HG03095 (cell line): Measurements from ENCODE around the gene MUC3A.
"Not testable (repeated sequence)": the region's sequence is repeated elsewhere in the genome, so short reads cannot be mapped to it uniquely, and the experiment has no call there.

Experiments used
- ATAC-seq: cut with Tn5 transposase; IDR thresholded peaks from one replicate; pipeline ENCODE4 v1.9.1; 2021; ENCODE audit warnings: moderate library complexity; ENCODE audit not compliant: unreplicated experiment

Gene MUC3A, protein sequence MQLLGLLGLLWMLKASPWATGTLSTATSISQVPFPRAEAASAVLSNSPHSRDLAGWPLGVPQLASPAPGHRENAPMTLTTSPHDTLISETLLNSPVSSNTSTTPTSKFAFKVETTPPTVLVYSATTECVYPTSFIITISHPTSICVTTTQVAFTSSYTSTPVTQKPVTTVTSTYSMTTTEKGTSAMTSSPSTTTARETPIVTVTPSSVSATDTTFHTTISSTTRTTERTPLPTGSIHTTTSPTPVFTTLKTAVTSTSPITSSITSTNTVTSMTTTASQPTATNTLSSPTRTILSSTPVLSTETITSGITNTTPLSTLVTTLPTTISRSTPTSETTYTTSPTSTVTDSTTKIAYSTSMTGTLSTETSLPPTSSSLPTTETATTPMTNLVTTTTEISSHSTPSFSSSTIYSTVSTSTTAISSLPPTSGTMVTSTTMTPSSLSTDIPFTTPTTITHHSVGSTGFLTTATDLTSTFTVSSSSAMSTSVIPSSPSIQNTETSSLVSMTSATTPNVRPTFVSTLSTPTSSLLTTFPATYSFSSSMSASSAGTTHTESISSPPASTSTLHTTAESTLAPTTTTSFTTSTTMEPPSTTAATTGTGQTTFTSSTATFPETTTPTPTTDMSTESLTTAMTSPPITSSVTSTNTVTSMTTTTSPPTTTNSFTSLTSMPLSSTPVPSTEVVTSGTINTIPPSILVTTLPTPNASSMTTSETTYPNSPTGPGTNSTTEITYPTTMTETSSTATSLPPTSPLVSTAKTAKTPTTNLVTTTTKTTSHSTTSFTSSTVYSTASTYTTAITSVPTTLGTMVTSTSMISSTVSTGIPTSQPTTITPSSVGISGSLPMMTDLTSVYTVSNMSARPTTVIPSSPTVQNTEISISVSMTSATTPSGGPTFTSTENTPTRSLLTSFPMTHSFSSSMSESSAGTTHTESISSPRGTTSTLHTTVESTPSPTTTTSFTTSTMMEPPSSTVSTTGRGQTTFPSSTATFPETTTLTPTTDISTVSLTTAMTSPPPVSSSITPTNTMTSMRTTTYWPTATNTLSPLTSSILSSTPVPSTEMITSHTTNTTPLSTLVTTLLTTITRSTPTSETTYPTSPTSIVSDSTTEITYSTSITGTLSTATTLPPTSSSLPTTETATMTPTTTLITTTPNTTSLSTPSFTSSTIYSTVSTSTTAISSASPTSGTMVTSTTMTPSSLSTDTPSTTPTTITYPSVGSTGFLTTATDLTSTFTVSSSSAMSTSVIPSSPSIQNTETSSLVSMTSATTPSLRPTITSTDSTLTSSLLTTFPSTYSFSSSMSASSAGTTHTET (N-terminal part only)

GRCh38 chr7:100949227-100949932 lies at the start of gene MUC3A:
MUC3A (plus strand) TSS chr7:100949534; CDS start chr7:100949625, 91 bp downstream.
- ATAC-seq, result no peak

GRCh38 chr7:100900978-100901377 lies 48.4 kb upstream of the MUC3A start:
- no peak for ATAC-seq

DNA sequence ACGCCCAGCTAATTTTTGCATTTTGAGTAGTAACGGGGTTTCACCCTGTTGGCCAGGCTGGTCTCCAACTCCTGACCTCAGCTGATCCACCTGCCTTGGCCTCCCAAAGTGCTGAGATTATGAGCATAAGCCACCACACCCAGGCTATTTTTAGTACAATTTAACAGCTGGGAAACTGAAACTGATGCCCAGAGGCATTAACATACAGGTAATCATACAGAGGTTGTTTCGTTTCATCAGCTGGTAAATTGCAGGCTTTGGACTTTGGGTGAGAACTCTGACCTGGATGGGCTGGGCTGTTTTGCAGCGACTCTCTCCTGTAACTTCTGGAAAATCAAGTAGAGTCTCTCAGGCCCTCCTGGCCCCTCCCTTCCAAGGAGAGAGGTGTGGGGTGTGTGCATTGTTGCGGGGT lies 47.4 kb upstream of the MUC3A start:
- no peak for ATAC-seq

- ATAC-seq, result no peak
Measured at GRCh38 chr7:100902638-100903037, 46.7 kb upstream of the MUC3A start.

GRCh38 chr7:100908512-100908911 lies 40.8 kb upstream of the MUC3A start:
- ATAC-seq, result no peak

DNA sequence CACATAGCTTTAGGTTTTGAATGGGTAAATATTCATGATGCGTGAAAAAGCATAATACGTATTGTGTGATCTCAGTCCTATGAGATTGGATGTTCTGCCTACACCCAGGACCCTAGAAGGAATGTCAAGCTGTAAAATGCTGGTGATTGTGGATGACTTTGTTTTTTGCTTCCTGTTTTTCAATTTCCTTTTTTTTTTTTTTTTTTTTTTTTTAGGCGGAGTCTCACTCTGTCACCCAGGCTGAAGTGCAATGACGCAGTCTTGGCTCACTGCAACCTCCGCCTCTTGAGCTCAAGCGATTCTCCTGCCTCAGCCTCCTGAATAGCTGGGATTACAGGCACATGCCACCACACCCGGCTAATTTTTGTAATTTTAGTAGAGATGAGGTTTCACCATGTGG lies 38.9 kb upstream of the MUC3A start:
- not testable (repeated sequence) for ATAC-seq

DNA sequence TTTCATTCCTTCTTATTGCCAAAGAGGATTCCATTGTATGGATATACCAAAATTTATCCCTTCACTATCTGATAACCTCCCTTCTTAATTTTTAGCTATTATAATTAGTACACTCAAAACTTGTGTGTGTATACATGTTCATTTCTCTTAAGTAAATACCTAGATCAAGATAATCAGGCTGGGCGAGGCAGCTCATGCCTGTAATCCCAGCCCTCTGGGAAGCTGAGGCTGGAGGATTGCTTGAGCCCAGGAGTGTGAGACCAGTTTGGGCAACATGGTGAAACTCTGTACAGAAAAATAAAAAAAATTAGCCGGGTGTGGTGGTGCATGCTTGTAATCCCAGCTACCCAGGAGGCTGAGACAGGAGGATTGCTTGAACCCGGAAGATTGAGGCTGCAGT lies 37.9 kb upstream of the MUC3A start:
- ATAC-seq, result no peak

GRCh38 chr7:100914208-100914878 lies 35.0 kb upstream of the MUC3A start:
- ATAC-seq, result no peak

GRCh38 chr7:100914879-100915447 lies 34.4 kb upstream of the MUC3A start:
- ATAC-seq, result no peak

GRCh38 chr7:100919335-100919734 lies 30.0 kb upstream of the MUC3A start:
- not testable (repeated sequence) for ATAC-seq

DNA sequence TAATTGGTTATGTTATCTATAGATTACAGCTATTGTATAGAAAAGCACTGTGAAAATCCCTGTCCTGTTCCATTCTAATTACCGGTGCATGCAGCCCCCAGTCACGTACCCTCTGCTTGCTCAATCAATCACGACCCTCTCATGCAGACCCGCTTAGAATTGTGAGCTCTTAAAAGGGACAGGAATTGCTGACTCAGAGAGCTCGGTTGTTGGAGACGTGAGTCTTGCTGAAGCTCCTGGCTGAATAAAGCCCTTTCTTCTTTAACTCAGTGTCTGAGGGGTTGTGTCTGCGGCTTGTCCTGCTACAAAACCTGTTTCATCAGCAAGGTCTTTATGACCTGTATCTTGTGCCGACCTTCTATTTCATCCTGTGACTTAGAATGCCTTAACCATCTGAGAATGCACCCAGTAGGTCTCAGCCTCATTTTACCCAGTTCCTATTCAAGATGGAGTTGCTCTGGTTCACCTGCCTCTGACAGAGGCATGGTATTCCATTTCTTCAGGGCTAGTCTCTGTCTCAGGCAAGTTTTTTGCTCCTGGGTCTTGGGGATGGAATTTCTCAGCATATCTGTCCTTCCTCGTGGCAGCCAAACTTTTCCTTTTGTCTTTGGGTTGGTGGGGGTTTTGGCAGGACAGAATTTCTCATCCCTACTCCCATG lies 29.4 kb upstream of the MUC3A start:
- not testable (repeated sequence) for ATAC-seq

GRCh38 chr7:100921039-100921438 lies 28.3 kb upstream of the MUC3A start:
- no peak for ATAC-seq

DNA sequence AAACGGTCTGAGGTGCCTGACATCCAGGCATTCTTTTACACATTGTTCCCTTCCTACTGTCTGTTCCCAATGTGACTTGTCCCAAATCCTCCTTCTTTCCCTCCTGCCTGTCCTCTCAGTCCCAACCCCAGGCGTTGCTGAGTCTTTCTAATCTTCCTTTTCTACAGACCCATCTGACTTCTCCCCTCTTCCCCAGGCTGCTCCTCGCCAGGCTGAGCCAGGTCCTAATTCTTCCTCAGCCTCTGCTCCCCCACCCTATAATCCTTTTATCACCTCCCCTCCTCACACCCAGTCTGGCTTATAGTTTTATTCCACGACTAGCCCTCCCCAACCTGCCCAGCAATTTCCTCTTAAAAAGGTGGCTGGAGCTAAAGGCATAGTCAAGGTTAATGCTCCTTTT lies 25.7 kb upstream of the MUC3A start:
- ATAC-seq, result not testable (repeated sequence)

- no peak for ATAC-seq
Measured at GRCh38 chr7:100929808-100930174, 19.5 kb upstream of the MUC3A start.

DNA sequence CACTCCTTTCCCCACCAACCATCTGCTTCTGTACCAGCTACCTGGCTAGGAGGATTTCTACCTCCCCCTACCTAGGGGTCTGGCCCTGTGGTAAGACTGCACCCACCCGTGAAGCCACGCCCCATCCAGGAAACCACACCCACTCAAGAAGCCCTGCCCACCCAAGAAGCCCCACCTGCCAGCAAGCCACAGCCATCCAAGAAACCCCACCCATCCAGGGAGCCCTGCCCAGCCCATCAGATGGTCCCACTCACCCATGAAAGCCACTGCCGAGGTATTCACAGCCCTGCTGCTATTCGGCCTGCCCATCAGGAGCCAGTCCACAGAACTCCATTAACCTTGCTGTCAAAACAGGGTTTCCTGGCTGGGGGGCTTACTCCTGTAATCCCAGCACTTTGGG lies 15.6 kb upstream of the MUC3A start:
- no peak for ATAC-seq

- not testable (repeated sequence) for ATAC-seq
Measured at GRCh38 chr7:100935381-100935780, 14.0 kb upstream of the MUC3A start.

- not testable (repeated sequence) for ATAC-seq
Measured at GRCh38 chr7:100936167-100936566, 13.2 kb upstream of the MUC3A start.

DNA sequence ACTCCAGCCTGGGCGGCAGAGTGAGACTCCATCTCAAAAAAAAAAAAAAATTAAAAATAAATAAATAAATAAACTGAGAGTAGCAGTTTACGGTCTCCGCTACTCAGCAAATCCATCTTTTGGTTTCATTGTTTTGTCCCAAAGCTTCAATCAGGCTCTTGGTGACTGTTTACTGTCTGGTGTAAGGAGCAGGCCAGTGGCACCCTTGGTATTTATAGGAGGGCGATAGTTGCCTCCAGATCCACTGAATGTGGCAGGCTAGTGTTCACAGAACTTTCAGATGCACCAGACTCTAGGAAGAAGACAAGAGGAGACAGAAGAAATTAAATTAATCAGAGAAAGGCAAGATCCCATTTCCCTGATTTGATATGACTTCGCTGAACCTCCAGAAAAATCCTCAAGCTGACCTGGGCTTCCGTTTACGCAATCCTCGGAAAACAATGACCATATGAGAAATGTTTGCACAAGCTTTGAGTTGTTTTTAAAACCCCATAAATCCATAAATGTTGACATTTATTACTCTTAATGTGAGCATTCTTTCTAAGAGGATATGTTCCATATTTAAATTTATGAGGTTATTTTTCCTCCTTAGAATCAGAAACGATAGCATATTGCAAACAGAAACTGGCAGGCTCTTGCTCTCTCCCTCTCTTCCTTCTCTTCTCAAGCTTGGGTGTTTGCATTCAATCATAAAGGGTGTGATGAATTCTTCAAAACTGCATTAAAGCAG lies 7.1 kb upstream of the MUC3A start:
- no peak for ATAC-seq
